Measurements from ENCODE around the gene KLHL6.

The KLHL6 gene

DNA sequence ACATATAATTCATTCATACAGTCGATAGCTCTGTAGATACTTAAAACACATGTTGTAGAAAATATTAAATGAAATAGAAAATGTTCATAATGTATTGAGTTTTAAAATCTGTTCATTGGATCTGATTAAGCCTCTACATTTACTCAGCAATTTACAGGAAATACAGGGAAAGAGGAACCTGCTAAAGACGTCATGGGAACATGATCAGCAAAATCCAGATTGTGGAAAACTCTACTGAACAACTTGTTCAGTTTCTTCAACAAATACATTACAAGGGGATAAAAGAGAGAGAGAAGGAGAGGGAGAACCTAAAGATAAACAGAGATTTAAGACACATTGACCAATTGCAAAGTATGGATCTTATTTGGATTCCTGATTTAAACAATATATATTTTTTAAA is 46.7 kb downstream of the KLHL6 start:
- peaks cover 5% of the 10 kb centered on the region for H3K9me3 Mint-ChIP-seq
- peaks cover 15% of the 10 kb centered on the region for H3K4me1 Mint-ChIP-seq
- no peak overlapping the region for H3K27ac Mint-ChIP-seq
- no peaks in the 10 kb centered on the region for H3K27me3 Mint-ChIP-seq (ENCODE audit: low read depth)
- no peaks in the 10 kb centered on the region for H3K36me3 Mint-ChIP-seq (ENCODE audit: low read depth)
- H3K4me3 Mint-ChIP-seq, result no peak overlapping the region
- TF ChIP-seq, protein P1, sequence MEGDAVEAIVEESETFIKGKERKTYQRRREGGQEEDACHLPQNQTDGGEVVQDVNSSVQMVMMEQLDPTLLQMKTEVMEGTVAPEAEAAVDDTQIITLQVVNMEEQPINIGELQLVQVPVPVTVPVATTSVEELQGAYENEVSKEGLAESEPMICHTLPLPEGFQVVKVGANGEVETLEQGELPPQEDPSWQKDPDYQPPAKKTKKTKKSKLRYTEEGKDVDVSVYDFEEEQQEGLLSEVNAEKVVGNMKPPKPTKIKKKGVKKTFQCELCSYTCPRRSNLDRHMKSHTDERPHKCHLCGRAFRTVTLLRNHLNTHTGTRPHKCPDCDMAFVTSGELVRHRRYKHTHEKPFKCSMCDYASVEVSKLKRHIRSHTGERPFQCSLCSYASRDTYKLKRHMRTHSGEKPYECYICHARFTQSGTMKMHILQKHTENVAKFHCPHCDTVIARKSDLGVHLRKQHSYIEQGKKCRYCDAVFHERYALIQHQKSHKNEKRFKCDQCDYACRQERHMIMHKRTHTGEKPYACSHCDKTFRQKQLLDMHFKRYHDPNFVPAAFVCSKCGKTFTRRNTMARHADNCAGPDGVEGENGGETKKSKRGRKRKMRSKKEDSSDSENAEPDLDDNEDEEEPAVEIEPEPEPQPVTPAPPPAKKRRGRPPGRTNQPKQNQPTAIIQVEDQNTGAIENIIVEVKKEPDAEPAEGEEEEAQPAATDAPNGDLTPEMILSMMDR (IDR thresholded peaks at IDR 0.05; ENCODE audit: unreplicated experiment in 3 of 3), result no peak

DNA sequence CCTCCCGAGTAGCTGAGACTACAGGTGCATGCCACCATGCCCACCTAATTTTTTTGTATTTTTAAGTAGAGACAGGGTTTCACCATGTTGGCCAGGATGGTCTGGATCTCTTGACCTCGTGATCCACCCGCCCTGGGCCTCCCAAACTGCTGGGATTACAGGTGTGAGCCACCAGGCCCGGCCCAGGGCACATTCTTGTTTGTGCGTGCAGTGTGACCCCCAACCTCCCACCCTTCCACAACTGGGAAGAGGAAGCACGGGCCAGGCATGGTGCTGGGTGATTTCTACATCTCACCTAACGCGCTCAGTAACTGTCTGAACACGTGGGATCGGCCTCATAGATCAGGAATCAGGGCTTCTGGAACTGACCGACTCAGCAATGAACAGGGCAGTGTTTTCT is 48.0 kb downstream of the KLHL6 start:
- TF ChIP-seq, protein P1 (IDR thresholded peaks at IDR 0.05; ENCODE audit: unreplicated experiment in 3 of 3), result no peak

DNA sequence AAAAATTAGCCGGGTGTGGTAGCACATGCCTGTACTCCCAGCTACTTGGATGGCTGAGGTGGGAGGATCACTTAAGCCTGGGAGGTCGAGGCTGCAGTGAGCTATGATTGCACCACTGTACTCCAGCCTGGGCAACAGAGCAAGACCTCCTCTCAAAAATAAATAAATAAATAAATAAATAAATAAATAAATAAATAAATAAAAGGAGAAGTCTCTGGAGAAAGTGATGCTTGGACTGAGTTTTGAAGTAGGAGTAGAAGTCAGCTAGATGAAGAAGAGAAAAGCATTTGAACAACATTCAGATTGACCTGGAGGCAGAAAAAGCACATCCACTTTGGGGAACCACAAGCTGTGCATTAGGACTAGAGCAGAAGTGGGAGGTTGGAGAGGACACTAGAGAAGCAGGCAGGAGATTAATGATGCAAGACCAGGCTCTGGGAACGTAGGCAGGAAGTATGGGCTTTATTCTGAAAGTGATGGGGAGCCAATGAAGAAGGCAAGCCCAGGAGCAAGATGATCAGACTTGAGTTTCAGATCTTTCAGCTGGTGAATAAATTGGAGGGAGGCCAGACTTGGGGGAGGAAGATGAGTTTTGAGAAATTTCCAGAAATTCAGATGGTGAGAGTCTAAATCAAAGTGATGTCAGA is 48.7 kb downstream of the KLHL6 start:
- TF ChIP-seq, protein P1 (IDR thresholded peaks at IDR 0.05; ENCODE audit: unreplicated experiment in 3 of 3), result no peak
- peaks cover 4% of the 10 kb centered on the region for H3K27me3 Mint-ChIP-seq (ENCODE audit: low read depth)
- H3K27ac Mint-ChIP-seq, result no peak overlapping the region
- H3K36me3 Mint-ChIP-seq (ENCODE audit: low read depth), result no peaks in the 10 kb centered on the region
- peaks cover 11% of the 10 kb centered on the region for H3K4me1 Mint-ChIP-seq
- peaks cover 5% of the 10 kb centered on the region for H3K9me3 Mint-ChIP-seq
- no peak overlapping the region for H3K4me3 Mint-ChIP-seq

More for the DNA sequence above, 48.0 kb downstream of the KLHL6 start:
- Mint-ChIP-seq H3K4me3 (no peak overlapping the region), H3K9me3 (peaks cover 5% of the 10 kb centered on the region), H3K36me3 (ENCODE audit: low read depth) (no peaks in the 10 kb centered on the region), H3K27me3 (ENCODE audit: low read depth) (peaks cover under 1% of the 10 kb centered on the region), H3K4me1 (peaks cover 15% of the 10 kb centered on the region), H3K27ac (no peak overlapping the region)

DNA sequence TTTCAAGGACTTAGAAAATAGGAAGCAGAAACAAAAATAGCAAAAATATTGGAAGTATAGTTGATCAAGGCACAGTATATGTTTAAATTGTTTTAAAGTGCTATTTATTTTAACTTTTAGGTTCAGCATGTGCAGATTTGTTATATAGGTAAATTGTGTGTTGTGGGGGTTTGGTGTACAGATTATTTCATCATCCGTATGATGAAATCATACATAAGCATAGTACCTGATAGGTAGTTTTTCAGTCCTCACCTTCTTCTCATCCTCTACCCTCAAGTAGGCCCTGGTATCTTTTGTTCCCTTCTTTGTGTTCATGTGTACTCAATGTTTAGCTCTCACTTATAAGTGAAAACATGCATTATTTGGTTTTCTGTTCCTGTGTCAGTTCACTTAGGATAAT is 50.9 kb downstream of the KLHL6 start:
- no peak overlapping the region for H3K27ac Mint-ChIP-seq
- peaks cover 5% of the 10 kb centered on the region for H3K9me3 Mint-ChIP-seq
- TF ChIP-seq, protein P1 (IDR thresholded peaks at IDR 0.05; ENCODE audit: unreplicated experiment in 3 of 3), result no peak
- H3K4me3 Mint-ChIP-seq, result no peak overlapping the region
- H3K27me3 Mint-ChIP-seq (ENCODE audit: low read depth), result peaks cover 13% of the 10 kb centered on the region
- H3K36me3 Mint-ChIP-seq (ENCODE audit: low read depth), result no peaks in the 10 kb centered on the region
- no peaks in the 10 kb centered on the region for H3K4me1 Mint-ChIP-seq

DNA sequence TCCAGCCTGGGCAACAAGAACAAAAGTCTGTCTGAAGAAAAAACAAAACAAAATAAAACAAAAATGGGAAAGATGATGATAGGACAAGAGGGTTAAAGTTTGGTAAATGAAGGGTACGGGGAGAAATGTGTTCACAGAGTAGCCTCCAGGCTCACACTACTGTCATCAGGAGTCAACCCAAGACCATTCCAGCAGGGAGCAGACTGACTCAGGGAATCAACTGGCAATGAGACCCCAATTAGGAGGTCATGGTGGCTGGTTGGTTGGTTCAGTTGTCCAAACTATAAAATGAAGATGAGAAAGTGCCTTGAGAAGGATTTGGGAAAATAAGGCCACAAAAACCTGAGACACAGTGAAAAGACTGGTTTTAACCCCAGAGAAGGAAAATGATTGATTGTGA is 51.8 kb downstream of the KLHL6 start:
- peaks cover 13% of the 10 kb centered on the region for H3K27me3 Mint-ChIP-seq (ENCODE audit: low read depth)
- H3K27ac Mint-ChIP-seq, result no peak overlapping the region
- TF ChIP-seq, protein P1 (IDR thresholded peaks at IDR 0.05; ENCODE audit: unreplicated experiment in 3 of 3), result no peak
- H3K9me3 Mint-ChIP-seq, result peaks cover 5% of the 10 kb centered on the region
- H3K4me1 Mint-ChIP-seq, result no peaks in the 10 kb centered on the region
- H3K36me3 Mint-ChIP-seq (ENCODE audit: low read depth), result no peaks in the 10 kb centered on the region
- no peak overlapping the region for H3K4me3 Mint-ChIP-seq
